Activated CD8-positive, alpha-beta memory T cell treated with anti-CD3 and anti-CD28 coated beads, Interleukin-2, amount 10 ng/mL, durations not matched to agents 7 days and 5 days (primary cell): ENCODE data around the gene TM2D1. TPM values are rescaled to one million over a fixed set of nuclear protein-coding genes. Genes with fewer than 3 reads are reported as not detected.

Experiments
- ATAC-seq: fragments of 150-1000 bp; cut with Tn5 transposase; one replicate; pipeline ENCODE4 v1.10.0; 2021; ENCODE audit warnings: moderate library complexity
- CTCF ChIA-PET: fragments of 350-600 bp; sonication (Branson Sonifier 250); formaldehyde crosslinking; loops from one replicate; lab custom pipeline; 2021; ENCODE audit warnings: antibody characterized with exemption; lab: Charles Lee
- DNase-seq: peaks from one replicate; pipeline ENCODE4 v3.0.0-alpha.2; 2020
- H3K27ac Mint-ChIP-seq: one replicate; pipeline ENCODE4 v1.8.0; 2021; ENCODE audit warnings: mild to moderate bottlenecking, mixed read lengths
- H3K27me3 Mint-ChIP-seq: one replicate; pipeline ENCODE4 v1.8.0; 2021; ENCODE audit warnings: mixed read lengths
- H3K36me3 Mint-ChIP-seq: one replicate; pipeline ENCODE4 v1.8.0; 2021; ENCODE audit warnings: mild to moderate bottlenecking, mixed read lengths
- H3K4me1 Mint-ChIP-seq: one replicate; pipeline ENCODE4 v1.8.0; 2021; ENCODE audit warnings: mixed read lengths
- H3K4me3 Mint-ChIP-seq: one replicate; pipeline ENCODE4 v1.8.0; 2021; ENCODE audit warnings: mild to moderate bottlenecking, moderate library complexity, mixed read lengths
- H3K9me3 Mint-ChIP-seq: one replicate; pipeline ENCODE4 v1.8.0; 2022; ENCODE audit warnings: low read depth, mixed read lengths
- total RNA-seq, 2 experiments: library from RNA; stranded (reverse); gene quantifications; one replicate each; pipeline ENCODE4 v1.2.3, GENCODE V29; 2021

The TM2D1 gene
- total RNA-seq, 2 experiments from 2014 or later = 29.0 to 33.1 TPM

DNA sequence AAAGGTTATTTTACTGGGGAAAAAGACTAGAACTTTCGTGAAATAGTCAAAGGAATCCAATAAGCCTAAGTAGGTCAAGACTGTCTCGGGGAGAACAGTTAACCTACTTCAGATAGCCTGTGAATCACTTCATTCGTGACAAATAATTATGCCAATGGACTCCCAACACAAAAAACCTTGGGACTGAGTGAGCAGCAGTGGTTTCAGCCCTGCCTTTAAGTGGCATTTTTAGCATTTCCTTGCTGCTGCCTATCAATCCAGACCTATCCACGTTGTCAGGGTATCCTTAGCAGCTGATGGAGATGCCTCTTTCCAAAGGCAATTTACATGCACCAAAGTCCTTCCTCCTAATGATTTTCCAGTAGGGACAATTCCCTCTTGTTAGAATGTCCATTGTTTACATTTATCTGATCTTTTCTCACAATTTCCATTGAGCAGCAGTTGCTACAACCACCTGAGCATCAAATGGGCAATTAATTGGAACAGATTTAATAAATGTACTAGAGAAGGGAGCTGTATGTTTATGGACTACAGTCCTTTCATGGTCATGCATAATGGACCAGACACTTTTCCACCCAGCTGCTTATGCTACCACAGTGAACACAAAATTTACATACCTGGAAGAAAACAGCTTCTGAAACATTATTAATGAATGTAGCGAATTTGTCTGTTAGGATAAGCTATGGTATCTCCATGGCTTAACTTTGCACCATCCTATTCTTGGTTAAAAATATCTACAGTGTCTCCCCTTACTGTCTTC is 75.8 kb downstream of the TM2D1 start:
- Mint-ChIP-seq H3K4me3 (no peak overlapping the region), H3K27me3 (no peaks in the 10 kb centered on the region), H3K4me1 (no peaks in the 10 kb centered on the region), H3K9me3 (no peaks in the 10 kb centered on the region), H3K36me3 (no peaks in the 10 kb centered on the region), H3K27ac (no peak overlapping the region)
- CTCF ChIA-PET = no interaction called here
- ATAC-seq (no peak), DNase-seq (no peak)

DNA sequence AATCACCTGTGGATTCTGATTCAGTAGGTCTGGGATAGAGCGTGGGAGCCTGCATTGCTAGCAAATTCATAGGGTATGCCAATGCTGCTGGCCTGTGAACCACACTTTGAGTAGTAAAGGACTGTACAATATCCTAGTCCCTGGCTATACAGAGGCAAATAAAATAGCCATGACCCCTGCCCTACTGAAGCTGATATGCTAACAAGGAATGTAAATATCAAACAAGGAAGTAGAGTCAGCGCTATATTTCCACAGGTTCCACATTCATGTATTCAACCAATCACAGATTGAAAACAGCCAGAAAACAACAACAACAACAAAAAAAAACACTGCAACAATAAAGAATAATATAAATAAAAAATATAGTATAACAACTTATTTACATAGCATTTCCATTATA is 77.8 kb downstream of the TM2D1 start:
- Mint-ChIP-seq H3K27ac (no peak overlapping the region), H3K9me3 (no peaks in the 10 kb centered on the region), H3K4me3 (no peak overlapping the region), H3K4me1 (no peaks in the 10 kb centered on the region), H3K36me3 (no peaks in the 10 kb centered on the region), H3K27me3 (no peaks in the 10 kb centered on the region)
- no peak for DNase-seq
- CTCF ChIA-PET = no interaction called here
- ATAC-seq = no peak

DNA sequence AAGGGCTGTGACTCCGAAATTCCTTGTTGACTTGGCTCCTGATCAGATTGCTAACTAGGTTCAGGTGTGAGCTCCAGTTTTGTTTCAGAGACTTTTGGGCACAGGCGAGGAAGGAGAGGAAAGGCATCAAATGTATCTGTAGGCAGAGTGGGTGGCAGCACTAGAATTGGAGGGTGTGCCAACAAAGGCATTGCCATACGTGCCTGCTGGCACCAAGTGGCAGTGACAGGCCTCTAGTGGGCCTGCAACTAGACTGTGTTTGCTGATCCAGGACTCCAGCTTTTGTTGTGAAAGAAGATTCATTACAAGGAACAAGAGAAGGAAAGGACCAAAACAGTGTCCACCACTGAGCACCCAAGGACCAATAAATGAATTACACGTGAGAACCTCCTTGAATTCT is 79.5 kb downstream of the TM2D1 start:
- no peaks in the 10 kb centered on the region for H3K36me3 Mint-ChIP-seq
- ATAC-seq = no peak
- no peaks in the 10 kb centered on the region for H3K27me3 Mint-ChIP-seq
- CTCF ChIA-PET = interaction anchor here (1.3 to 1.9 kb wide), 2 partner anchors 23 to 57 kb away, joined by 3 to 5 read pairs; no protein-coding TSS in a partner anchor
- H3K4me1 Mint-ChIP-seq = peaks cover 10% of the 10 kb centered on the region
- H3K4me3 Mint-ChIP-seq = no peak overlapping the region
- H3K9me3 Mint-ChIP-seq = no peaks in the 10 kb centered on the region
- H3K27ac Mint-ChIP-seq = no peak overlapping the region
- DNase-seq = no peak

DNA sequence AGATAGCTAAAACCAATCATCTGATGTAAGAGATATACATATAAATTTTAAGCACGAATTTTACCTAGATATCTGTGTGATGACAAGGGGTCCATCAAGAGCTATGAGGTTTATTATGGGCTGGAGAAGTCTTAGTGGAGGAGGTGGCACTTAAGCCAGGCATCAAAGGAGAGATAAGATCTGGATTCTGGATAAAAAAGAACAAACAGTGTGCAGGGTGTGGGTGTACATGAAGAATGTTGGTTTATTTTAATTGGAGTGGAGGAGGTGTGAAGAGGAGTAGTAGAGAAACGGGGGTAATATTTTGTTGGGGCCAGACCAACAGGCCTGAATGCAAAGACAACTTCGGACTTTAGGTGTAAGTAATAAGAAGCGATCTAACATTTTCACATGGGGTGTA is 80.6 kb downstream of the TM2D1 start:
- Mint-ChIP-seq H3K9me3 (no peaks in the 10 kb centered on the region), H3K27me3 (no peaks in the 10 kb centered on the region), H3K4me1 (peaks cover 10% of the 10 kb centered on the region), H3K36me3 (no peaks in the 10 kb centered on the region), H3K4me3 (no peak overlapping the region), H3K27ac (no peak overlapping the region)
- ATAC-seq = no peak
- no peak for DNase-seq
- CTCF ChIA-PET = interaction anchor here (0.6 to 1.9 kb wide), 3 partner anchors 22 to 276 kb away, joined by 3 to 5 read pairs (median 3); no protein-coding TSS in a partner anchor

DNA sequence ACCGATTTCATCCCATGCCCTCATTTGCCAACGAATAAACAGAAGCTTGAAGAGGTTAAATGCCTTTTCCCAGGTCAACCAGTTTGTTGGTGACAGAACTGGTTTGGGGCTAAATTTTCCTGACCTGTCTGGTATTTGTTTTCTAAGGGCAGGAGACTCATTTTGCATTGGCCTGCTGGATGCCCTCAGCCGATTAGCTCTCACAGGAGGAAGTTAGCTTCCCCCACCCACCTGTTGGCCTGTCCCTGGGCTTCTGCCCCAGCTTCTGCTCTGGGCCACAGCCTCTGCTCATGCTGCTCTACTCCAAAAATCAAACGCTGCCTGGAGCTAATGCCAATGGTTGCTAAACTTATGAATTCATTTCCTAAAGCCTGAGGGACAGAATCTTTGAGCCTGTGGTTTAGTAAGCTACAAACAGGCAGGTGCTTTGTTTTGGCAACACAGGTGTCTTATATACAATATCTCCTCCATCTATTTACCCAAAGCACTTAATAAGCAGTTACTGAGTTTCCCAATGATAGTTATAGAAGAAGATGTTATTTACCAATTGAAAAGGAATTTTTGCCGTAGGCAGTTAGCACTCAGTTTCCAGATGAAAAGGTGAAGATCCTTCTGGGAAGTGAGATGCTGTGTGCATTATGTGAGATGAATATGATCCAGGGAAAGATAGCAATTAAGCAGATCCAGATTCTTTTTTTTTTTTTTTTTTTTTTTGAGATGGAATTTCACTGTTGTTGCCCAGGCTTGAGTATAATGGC is 82.3 kb downstream of the TM2D1 start:
- peaks cover 10% of the 10 kb centered on the region for H3K4me1 Mint-ChIP-seq
- CTCF ChIA-PET = no interaction called here
- no peak overlapping the region for H3K27ac Mint-ChIP-seq
- DNase-seq = no peak
- H3K36me3 Mint-ChIP-seq = no peaks in the 10 kb centered on the region
- no peaks in the 10 kb centered on the region for H3K27me3 Mint-ChIP-seq
- no peaks in the 10 kb centered on the region for H3K9me3 Mint-ChIP-seq
- no peak for ATAC-seq
- no peak overlapping the region for H3K4me3 Mint-ChIP-seq

DNA sequence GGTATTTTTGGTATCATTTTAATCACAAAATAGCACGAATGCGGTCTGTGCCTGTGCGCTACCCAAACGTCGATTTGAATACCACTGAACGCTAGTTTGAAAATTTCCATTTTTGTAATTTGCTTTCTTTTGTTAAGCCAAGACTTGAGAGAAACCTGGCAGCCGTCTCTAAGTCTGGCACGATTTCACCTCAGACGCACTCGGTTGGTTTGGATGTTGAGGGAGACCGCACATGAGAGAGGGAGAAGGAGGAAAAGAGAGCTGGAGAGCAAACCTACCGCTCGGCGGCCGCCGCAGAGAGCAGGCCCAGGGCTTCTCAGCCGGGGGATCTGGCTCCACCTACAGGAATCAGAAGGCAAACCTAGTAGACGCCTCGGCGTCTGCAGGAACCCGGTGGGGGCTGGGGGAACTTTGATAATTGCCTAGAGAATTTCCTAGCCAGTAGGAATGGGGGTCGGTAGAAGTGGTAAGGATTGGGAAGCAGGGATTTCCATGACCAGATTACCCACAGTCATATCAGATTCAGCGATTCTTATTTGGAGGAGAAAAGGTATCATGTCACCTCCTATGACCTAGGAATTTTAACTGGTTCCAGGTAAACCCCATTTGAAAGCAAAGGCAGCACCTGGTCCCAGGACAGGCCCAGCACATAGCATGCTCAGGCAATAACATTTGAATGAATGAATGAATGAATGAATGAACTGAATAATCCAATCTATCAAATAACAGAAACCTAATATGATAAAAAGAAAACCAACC is 83.2 kb downstream of the TM2D1 start:
- Mint-ChIP-seq H3K27ac (no peak overlapping the region), H3K4me1 (peaks cover 10% of the 10 kb centered on the region), H3K4me3 (peak overlapping the region; percentile 51), H3K27me3 (no peaks in the 10 kb centered on the region), H3K36me3 (no peaks in the 10 kb centered on the region), H3K9me3 (no peaks in the 10 kb centered on the region)
- DNase-seq (peak; percentile 75), ATAC-seq (peak; percentile 100)
- CTCF ChIA-PET = interaction anchor here (0.6 to 1.1 kb wide), 2 partner anchors 12 to 589 kb away, joined by 3 read pairs; no protein-coding TSS in a partner anchor

DNA sequence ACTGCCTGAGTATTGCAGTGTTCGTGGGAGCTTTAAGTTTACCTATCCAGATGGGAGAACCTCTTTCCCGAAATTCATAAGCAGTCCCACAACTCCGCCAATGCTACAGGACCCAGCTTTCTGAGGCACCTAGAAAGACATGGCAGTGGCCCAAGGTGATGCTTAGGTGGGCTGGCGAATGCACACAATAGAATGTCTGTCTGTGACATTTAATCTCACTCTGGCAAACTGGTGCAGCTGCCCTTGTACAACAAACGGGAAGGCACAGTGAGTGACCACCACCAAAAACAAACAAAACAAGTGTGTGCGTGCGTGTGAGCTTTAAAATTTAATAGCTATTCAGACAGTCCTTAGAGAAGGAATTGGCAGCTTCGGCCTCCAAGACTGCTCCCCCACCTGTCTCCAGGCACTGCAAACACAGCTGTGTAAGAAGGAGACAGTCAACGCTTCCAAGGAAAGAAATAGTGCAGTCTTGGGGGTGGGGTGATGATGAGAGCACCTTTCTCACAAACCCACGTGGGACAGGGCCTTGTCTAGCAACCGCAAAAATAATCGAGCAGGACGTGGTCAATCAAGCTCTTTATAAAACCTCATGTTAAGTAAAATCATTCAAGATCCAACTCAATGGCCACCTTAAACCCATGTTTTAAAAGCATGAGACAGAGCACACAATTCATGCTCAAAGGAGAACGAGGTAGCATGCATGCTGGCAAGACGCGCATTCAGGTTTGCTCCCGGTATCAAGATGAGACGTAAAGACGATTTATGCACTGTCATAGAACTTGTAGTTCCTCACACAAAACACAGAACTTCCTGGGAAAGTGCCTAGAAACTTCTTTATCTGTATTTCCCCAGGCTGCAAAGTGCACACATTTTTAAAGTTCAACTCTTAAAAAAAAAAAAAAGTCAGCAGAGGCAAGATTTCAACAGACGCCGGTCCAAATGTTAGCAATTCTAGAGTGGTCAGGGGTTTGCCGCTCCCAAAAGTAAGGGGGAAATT is 84.1 kb downstream of the TM2D1 start:
- DNase-seq (no peak), ATAC-seq (no peak)
- H3K36me3 Mint-ChIP-seq = no peaks in the 10 kb centered on the region
- H3K27ac Mint-ChIP-seq = no peak overlapping the region
- H3K4me1 Mint-ChIP-seq = peaks cover 10% of the 10 kb centered on the region
- CTCF ChIA-PET = interaction anchor here (0.6 to 1.1 kb wide), 3 partner anchors 11 to 591 kb away, joined by 3 read pairs; no protein-coding TSS in a partner anchor
- no peaks in the 10 kb centered on the region for H3K9me3 Mint-ChIP-seq
- H3K27me3 Mint-ChIP-seq = peaks cover under 1% of the 10 kb centered on the region
- H3K4me3 Mint-ChIP-seq = peak overlapping the region; percentile 51

DNA sequence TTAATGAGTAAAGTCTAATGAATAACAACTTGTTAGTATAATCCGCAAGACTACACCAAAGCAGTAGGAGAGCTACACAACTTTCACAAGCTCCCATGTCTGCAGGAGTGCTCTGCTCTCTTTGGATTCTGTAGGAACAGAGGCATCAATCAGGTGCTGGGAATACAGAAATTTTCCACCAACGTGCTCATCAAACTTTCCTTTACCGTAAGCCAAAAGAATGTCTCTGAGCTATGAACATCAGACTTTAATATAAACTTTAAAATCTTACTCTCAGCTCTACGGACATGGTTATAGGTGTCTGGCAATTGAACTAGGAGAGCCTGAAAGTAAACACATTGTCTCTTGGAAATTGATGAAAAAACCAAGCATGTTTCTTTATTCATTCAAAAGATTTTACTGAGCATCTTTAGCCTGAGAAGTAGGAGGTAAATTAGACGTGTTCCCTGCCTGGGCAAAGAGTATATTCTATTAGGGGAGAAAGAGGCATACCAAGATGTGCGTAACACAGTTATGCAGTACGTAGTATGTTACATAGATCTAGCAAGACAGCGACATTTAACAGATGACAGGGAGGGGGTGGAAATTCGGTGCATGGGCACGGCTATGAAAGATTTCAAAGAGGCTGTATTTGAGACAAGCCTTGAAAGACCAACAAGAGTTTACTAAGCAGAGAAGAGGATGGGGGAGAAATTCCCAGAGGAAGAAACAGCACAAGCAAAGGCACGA is 85.2 kb downstream of the TM2D1 start:
- DNase-seq = no peak
- no peaks in the 10 kb centered on the region for H3K9me3 Mint-ChIP-seq
- H3K27me3 Mint-ChIP-seq = peaks cover 2% of the 10 kb centered on the region
- no peak for ATAC-seq
- H3K36me3 Mint-ChIP-seq = no peaks in the 10 kb centered on the region
- H3K27ac Mint-ChIP-seq = no peak overlapping the region
- CTCF ChIA-PET = interaction anchor here (1.1 to 1.4 kb wide), 2 partner anchors 10 to 590 kb away, joined by 3 read pairs; no protein-coding TSS in a partner anchor
- H3K4me3 Mint-ChIP-seq = no peak overlapping the region
- H3K4me1 Mint-ChIP-seq = peaks cover 10% of the 10 kb centered on the region

DNA sequence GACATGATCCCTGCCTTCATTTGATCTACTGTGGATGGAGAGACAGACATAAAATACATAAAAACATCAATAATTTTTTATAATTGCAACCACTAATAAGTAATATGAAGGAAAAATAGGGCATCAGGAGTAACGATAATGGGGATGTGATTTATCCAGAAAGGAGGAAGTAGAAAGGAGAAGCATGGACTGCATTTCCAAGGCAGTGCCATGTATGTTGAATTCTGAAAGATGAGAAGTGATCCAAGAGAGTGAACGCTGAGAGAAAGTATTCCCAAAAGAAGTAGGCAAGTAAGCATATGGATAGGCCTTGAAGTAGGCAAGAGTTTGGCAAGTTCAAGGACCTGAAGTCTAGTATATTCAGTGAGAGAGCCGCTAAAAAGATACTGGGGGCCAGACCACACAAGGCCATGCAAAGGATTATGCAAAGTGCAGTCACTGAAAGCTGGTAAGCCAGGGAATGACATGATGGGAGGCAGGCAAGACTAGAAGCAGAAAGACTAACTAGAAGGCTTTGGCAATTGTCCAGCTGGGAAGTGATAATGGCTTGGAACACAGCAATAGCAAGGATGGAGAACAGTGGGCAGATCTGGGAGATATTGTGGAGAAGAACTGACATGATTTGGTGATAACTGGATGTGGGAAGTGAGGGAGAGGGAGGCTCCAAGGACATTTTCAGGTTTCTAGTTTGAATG is 85.9 kb downstream of the TM2D1 start:
- Mint-ChIP-seq H3K9me3 (no peaks in the 10 kb centered on the region), H3K36me3 (no peaks in the 10 kb centered on the region), H3K27me3 (peaks cover 2% of the 10 kb centered on the region), H3K27ac (no peak overlapping the region), H3K4me3 (no peak overlapping the region), H3K4me1 (peaks cover 10% of the 10 kb centered on the region)
- DNase-seq (no peak), ATAC-seq (no peak)
- CTCF ChIA-PET = interaction anchor here (1.4 kb wide), 1 partner anchor 10 kb away, joined by 3 read pairs; no protein-coding TSS in a partner anchor

DNA sequence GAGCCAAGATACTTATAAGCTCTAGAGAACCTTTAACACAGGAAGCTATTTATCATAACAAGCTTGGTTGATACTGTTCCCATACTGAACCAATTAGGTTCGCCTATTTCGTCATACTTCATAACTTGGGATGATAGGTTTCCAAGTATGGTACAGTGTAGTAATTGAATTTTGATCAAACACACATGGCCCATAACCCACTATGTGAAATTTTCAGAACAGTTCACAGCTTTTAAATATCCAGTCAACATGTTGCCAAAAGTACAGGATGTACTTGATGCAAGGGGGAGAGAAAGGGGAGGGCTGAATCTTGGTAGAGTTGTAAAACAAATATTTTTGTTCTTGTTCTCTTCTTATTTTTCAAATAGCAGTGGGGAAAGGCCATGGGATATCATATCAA is 86.6 kb downstream of the TM2D1 start:
- no peak for ATAC-seq
- CTCF ChIA-PET = no interaction called here

DNA sequence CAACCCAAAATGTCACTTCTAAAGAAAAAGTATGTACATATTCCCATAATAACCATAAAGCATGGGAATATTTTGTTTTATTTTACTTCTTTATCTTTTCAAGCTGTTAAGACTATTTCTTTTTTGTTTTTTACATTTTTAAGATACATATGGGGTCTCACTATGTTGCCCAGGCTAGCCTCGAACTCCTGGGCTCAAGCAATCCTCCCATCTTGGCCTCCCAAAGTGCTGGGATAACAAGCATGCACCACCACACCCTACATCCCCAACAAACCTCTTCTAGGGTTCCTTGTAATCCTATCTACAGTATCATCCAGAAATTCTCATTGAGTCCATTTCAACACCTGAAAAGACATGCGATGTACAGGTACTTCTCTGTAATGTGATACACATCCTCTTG is 87.5 kb downstream of the TM2D1 start:
- CTCF ChIA-PET = no interaction called here
- H3K27ac Mint-ChIP-seq = no peak overlapping the region
- peaks cover 6% of the 10 kb centered on the region for H3K27me3 Mint-ChIP-seq
- no peaks in the 10 kb centered on the region for H3K36me3 Mint-ChIP-seq
- H3K4me3 Mint-ChIP-seq = no peak overlapping the region
- no peak for DNase-seq
- H3K4me1 Mint-ChIP-seq = peaks cover 10% of the 10 kb centered on the region
- H3K9me3 Mint-ChIP-seq = no peaks in the 10 kb centered on the region
- no peak for ATAC-seq

More for the DNA sequence above, 86.6 kb downstream of the TM2D1 start:
- Mint-ChIP-seq H3K27ac (no peak overlapping the region), H3K4me1 (peaks cover 10% of the 10 kb centered on the region), H3K4me3 (no peak overlapping the region), H3K27me3 (peaks cover 2% of the 10 kb centered on the region), H3K36me3 (no peaks in the 10 kb centered on the region), H3K9me3 (no peaks in the 10 kb centered on the region)
- no peak for DNase-seq
